OCI-LY1 (cell line): ENCODE data around the gene CDH20.

Experiments
- EZH2 ChIP-seq: fragments of 200-600 bp; sonication (generic), shearing (Covaris generic); IDR thresholded peaks from 2 replicates; pipeline ENCODE4 v1.8.0; 2017; ENCODE audit warnings: borderline replicate concordance, mixed run types, mild to moderate bottlenecking, antibody characterized with exemption, low read length, moderate library complexity, mixed read lengths
- TF ChIP-seq, protein P1 (sequence below): fragments of 200-600 bp; sonication (generic), shearing (Covaris generic); IDR thresholded peaks from 2 replicates; pipeline ENCODE4 v1.5.1; 2017; ENCODE audit warnings: mild to moderate bottlenecking, antibody characterized with exemption, low read length, moderate library complexity, mixed read lengths

DNA sequence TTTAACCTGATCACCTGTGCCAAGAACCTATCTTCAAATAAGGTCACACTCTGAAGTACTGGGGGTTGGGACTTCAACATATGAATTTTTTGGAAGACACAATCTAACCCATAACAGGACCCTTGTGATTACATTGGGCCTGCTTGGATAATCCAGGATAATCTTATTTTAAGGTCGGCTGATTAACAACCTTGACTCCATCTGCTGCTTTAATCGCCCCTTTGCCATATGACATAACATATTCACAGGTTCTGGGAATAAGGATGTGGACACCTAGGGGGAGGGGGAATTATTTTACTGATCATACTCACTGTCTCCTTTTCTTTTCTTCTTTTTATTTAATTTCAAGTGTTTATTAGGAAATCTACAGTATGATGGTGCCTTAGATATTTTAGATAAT, 34.8 kb downstream of the CDH20 start:
- TF ChIP-seq, protein P1, sequence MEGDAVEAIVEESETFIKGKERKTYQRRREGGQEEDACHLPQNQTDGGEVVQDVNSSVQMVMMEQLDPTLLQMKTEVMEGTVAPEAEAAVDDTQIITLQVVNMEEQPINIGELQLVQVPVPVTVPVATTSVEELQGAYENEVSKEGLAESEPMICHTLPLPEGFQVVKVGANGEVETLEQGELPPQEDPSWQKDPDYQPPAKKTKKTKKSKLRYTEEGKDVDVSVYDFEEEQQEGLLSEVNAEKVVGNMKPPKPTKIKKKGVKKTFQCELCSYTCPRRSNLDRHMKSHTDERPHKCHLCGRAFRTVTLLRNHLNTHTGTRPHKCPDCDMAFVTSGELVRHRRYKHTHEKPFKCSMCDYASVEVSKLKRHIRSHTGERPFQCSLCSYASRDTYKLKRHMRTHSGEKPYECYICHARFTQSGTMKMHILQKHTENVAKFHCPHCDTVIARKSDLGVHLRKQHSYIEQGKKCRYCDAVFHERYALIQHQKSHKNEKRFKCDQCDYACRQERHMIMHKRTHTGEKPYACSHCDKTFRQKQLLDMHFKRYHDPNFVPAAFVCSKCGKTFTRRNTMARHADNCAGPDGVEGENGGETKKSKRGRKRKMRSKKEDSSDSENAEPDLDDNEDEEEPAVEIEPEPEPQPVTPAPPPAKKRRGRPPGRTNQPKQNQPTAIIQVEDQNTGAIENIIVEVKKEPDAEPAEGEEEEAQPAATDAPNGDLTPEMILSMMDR: no peak
- no peak for TF ChIP-seq EZH2
